Calu3 (cell line): ENCODE results near the gene DPH1. TPM values are rescaled to one million over a fixed set of nuclear protein-coding genes. Genes with fewer than 3 reads are reported as not detected.

Source experiments
- BruUV-seq: library from RNA; stranded (reverse); fragments of 400-500 nt; replicated peaks from 2 replicates; lab custom pipeline; 2021; lab: Mats Ljungman, UMichigan
- CTCF ChIA-PET: fragments of 300-600 bp; sonication (Branson Sonifier 250); formaldehyde crosslinking; loops from one replicate; lab custom pipeline; 2022; ENCODE audit warnings: antibody characterized with exemption; lab: Charles Lee
- DNase-seq: peaks from one replicate; pipeline ENCODE4 v3.0.0; 2022
- H3K27ac Mint-ChIP-seq: one replicate; pipeline ENCODE4 v1.8.0; 2022; ENCODE audit warnings: mixed read lengths; ENCODE audit not compliant: unreplicated experiment
- H3K27me3 Mint-ChIP-seq: one replicate; pipeline ENCODE4 v1.8.0; 2022; ENCODE audit warnings: mixed read lengths; ENCODE audit not compliant: unreplicated experiment
- H3K36me3 Mint-ChIP-seq: one replicate; pipeline ENCODE4 v1.8.0; 2022; ENCODE audit warnings: mild to moderate bottlenecking, moderate library complexity, mixed read lengths; ENCODE audit not compliant: insufficient read depth, unreplicated experiment
- H3K4me1 Mint-ChIP-seq: one replicate; pipeline ENCODE4 v1.8.0; 2022; ENCODE audit warnings: mild to moderate bottlenecking, low read depth, mixed read lengths; ENCODE audit not compliant: unreplicated experiment
- H3K4me3 Mint-ChIP-seq: one replicate; pipeline ENCODE4 v1.8.0; 2022; ENCODE audit warnings: mild to moderate bottlenecking, low read depth, moderate library complexity, mixed read lengths; ENCODE audit not compliant: unreplicated experiment
- H3K9me3 Mint-ChIP-seq: one replicate; pipeline ENCODE4 v1.8.0; 2022; ENCODE audit warnings: low read depth, mixed read lengths; ENCODE audit not compliant: unreplicated experiment
- CTCF ChIP-seq: fragments of 200-600 bp; IDR thresholded peaks from one replicate; pipeline ENCODE4 v1.8.0; 2022; ENCODE audit warnings: antibody characterized with exemption; ENCODE audit not compliant: unreplicated experiment
- intact Hi-C: fragments of 100-400 bp; cut with micrococcal nuclease; formaldehyde crosslinking; loops from one replicate; pipeline ENCODE4 v1.10.0; 2022; ENCODE audit not compliant: unreplicated experiment
- total RNA-seq: library from RNA; stranded (reverse); gene quantifications from 2 replicates; pipeline ENCODE4 v1.2.3, GENCODE V29; 2022

Gene DPH1
- total RNA-seq, 1 experiment from 2014 or later, result 24.7 TPM

GRCh38 chr17:2041561-2042389 lies 11.8 kb downstream of the DPH1 start, which contains the start of gene OVCA2:
Gene OVCA2, plus strand, starts transcription at chr17:2042022. Its CDS starts 26 bp downstream, at chr17:2042048.
- no TSS peak for BruUV-seq
- Mint-ChIP-seq H3K9me3 (no peaks in the 10 kb centered on the region), H3K27me3 (no peaks in the 10 kb centered on the region), H3K27ac (peak within 1 kb of the TSS; percentile 96), H3K4me3 (peak within 1 kb of the TSS; percentile 83), H3K4me1 (peaks cover 10% of the 10 kb centered on the region), H3K36me3 (peaks cover 31% of the 10 kb centered on the region)
- peak; percentile 93 for DNase-seq
- no peak for TF ChIP-seq CTCF
- intact Hi-C loops, result loop anchor here (1.0 kb wide), 1 partner anchor 11 kb away; the partner anchor contains the start of gene DPH1
- CTCF ChIA-PET, result interaction anchor here (1.1 kb wide), 1 partner anchor 133 kb away, joined by 3 read pairs; no protein-coding TSS in a partner anchor

- intact Hi-C loops, result no loop called here
- H3K4me3 Mint-ChIP-seq, result peak overlapping the region; percentile 83
- CTCF ChIA-PET, result interaction anchor here (0.7 to 1.1 kb wide), 2 partner anchors 63 to 134 kb away, joined by 3 read pairs; no protein-coding TSS in a partner anchor
- no peaks in the 10 kb centered on the region for H3K9me3 Mint-ChIP-seq
- peak overlapping the region; percentile 96 for H3K27ac Mint-ChIP-seq
- TF ChIP-seq CTCF, result no peak
- BruUV-seq, result no TSS peak
- H3K36me3 Mint-ChIP-seq, result peaks cover 31% of the 10 kb centered on the region
- H3K27me3 Mint-ChIP-seq, result no peaks in the 10 kb centered on the region
- peaks cover 10% of the 10 kb centered on the region for H3K4me1 Mint-ChIP-seq
- DNase-seq, result no peak
Measured at GRCh38 chr17:2042390-2042847, 12.5 kb downstream of the DPH1 start.

GRCh38 chr17:2042933-2043332 lies 13.0 kb downstream of the DPH1 start:
- Mint-ChIP-seq H3K4me3 (peak overlapping the region; percentile 83), H3K27ac (peak overlapping the region; percentile 96), H3K27me3 (no peaks in the 10 kb centered on the region), H3K4me1 (peaks cover 10% of the 10 kb centered on the region), H3K36me3 (peaks cover 31% of the 10 kb centered on the region), H3K9me3 (no peaks in the 10 kb centered on the region)
- TF ChIP-seq CTCF, result no peak
- no peak for DNase-seq
- CTCF ChIA-PET, result interaction anchor here (0.7 kb wide), 1 partner anchor 64 kb away, joined by 3 read pairs; no protein-coding TSS in a partner anchor
- intact Hi-C loops, result no loop called here
- BruUV-seq, result TSS peak; percentile 81

GRCh38 chr17:2043785-2044184 lies 13.8 kb downstream of the DPH1 start:
- intact Hi-C loops, result no loop called here
- DNase-seq, result peak; percentile 14
- no TSS peak for BruUV-seq
- H3K27ac Mint-ChIP-seq, result no peak overlapping the region
- peaks cover 31% of the 10 kb centered on the region for H3K36me3 Mint-ChIP-seq
- no peak overlapping the region for H3K4me3 Mint-ChIP-seq
- H3K9me3 Mint-ChIP-seq, result no peaks in the 10 kb centered on the region
- no peaks in the 10 kb centered on the region for H3K27me3 Mint-ChIP-seq
- H3K4me1 Mint-ChIP-seq, result peaks cover 10% of the 10 kb centered on the region
- CTCF ChIA-PET, result interaction anchor here (0.6 kb wide), 2 partner anchors 124 to 153 kb away, joined by 3 to 7 read pairs; no protein-coding TSS in a partner anchor
- TF ChIP-seq CTCF, result no peak
